HepG2 (cell line): ENCODE data around the gene STK24. TPM values are rescaled to one million over a fixed set of nuclear protein-coding genes. Genes with fewer than 3 reads are reported as not detected.
A peak's percentile ranks its signal among the peaks of the same experiment; 100 is the strongest.
"Not testable (repeated sequence)": the region's sequence is repeated elsewhere in the genome, so short reads cannot be mapped to it uniquely, and the experiment has no call there.

ENCODE experiments used
- DPF2 ChIP-seq: sonication (generic); formaldehyde crosslinking; IDR thresholded peaks from 2 replicates; pipeline ENCODE4 v1.4.0; 2020; ENCODE audit warnings: mild to moderate bottlenecking, low read depth, missing genetic modification reagents, borderline replicate concordance
- ETV6 ChIP-seq: sonication (generic); formaldehyde crosslinking; conservative IDR thresholded peaks from 2 replicates; pipeline ENCODE4 v1.4.0; 2020; ENCODE audit warnings: missing genetic modification reagents
- FOXO1 ChIP-seq: sonication (generic); formaldehyde crosslinking; IDR thresholded peaks from 2 replicates; pipeline ENCODE4 v1.4.0; 2020; ENCODE audit warnings: missing genetic modification reagents
- HBP1 ChIP-seq: IDR thresholded peaks from 2 replicates; pipeline ENCODE4 v1.6.1; 2016; ENCODE audit warnings: low read depth, control low read depth
- HDAC2 ChIP-seq: sonication (generic); formaldehyde crosslinking; IDR thresholded peaks from 2 replicates; pipeline ENCODE4 v1.4.0; 2020; ENCODE audit warnings: missing genetic modification reagents
- HNF4G ChIP-seq, 2 experiments: sonication (generic) in 1 of 2; formaldehyde crosslinking in 1 of 2; IDR thresholded peaks; 2 replicates each; pipeline versions ENCODE4 v1.4.0 to v1.6.1; 2011 to 2020; ENCODE audit warnings: borderline replicate concordance in 2 of 2, low read depth in 2 of 2, mild to moderate bottlenecking in 2 of 2, low read length in 1 of 2, missing genetic modification reagents in 1 of 2, moderate library complexity in 1 of 2
- SOX6 ChIP-seq, 2 experiments: fragments of 450-650 bp in 1 of 2; sonication (generic) in 1 of 2; formaldehyde crosslinking in 1 of 2; IDR thresholded peaks; 2 replicates each; pipeline versions ENCODE4 v1.4.0 to v1.6.1; 2017 to 2020; ENCODE audit warnings: antibody characterized with exemption in 1 of 2, mild to moderate bottlenecking in 1 of 2, missing genetic modification reagents in 1 of 2
- ZHX1 ChIP-seq: sonication (generic); formaldehyde crosslinking; IDR thresholded peaks from 2 replicates; pipeline ENCODE4 v1.8.1; 2022; ENCODE audit warnings: low read depth, mild to moderate bottlenecking, missing genetic modification reagents
- ZHX2 ChIP-seq, 2 experiments: sonication (generic) in 1 of 2; formaldehyde crosslinking in 1 of 2; IDR thresholded peaks; 2 replicates each; pipeline versions ENCODE4 v1.6.1 to v1.9.0; 2014 to 2022; ENCODE audit warnings: antibody characterized with exemption in 1 of 2, borderline replicate concordance in 1 of 2, inconsistent platforms in 1 of 2, low read depth in 1 of 2, missing genetic modification reagents in 1 of 2
- ZNF609 ChIP-seq: sonication (generic); formaldehyde crosslinking; IDR thresholded peaks from 2 replicates; pipeline ENCODE4 v1.4.0; 2020; ENCODE audit warnings: mild to moderate bottlenecking, missing genetic modification reagents, borderline replicate concordance
- polyA plus RNA-seq, 8 experiments: library from polyadenylated mRNA; depleted of rRNA in 3 of 8; stranded (reverse) in 7 of 8; unstranded in 1 of 8; fragments of >200 nt; fragmentation: Illumina TruSeq in 4 of 8; extraction: Trizol in 4 of 8; gene quantifications; 2 replicates each; pipeline versions ENCODE4 v1.2.1 to v1.2.3, GENCODE V29; 2011 to 2016; ENCODE audit warnings: low read depth in 4 of 8, missing spikeins in 1 of 8, mixed read lengths in 1 of 8; ENCODE audit not compliant: insufficient read depth in 1 of 8
- total RNA-seq, 5 experiments: library from RNA; depleted of rRNA; stranded (reverse); fragments of >200 nt; fragmentation: Illumina TruSeq; extraction: Trizol; gene quantifications; 2 replicates each; pipeline ENCODE4 v1.2.3, GENCODE V29; 2016; ENCODE audit warnings: low read depth in 1 of 5

Gene STK24
- total and polyA plus RNA-seq, 2 of the 13 experiments (the other 11 are each of a cell fraction or from before 2014, with no cell fraction given) = 51.3 to 73.0 TPM

DNA sequence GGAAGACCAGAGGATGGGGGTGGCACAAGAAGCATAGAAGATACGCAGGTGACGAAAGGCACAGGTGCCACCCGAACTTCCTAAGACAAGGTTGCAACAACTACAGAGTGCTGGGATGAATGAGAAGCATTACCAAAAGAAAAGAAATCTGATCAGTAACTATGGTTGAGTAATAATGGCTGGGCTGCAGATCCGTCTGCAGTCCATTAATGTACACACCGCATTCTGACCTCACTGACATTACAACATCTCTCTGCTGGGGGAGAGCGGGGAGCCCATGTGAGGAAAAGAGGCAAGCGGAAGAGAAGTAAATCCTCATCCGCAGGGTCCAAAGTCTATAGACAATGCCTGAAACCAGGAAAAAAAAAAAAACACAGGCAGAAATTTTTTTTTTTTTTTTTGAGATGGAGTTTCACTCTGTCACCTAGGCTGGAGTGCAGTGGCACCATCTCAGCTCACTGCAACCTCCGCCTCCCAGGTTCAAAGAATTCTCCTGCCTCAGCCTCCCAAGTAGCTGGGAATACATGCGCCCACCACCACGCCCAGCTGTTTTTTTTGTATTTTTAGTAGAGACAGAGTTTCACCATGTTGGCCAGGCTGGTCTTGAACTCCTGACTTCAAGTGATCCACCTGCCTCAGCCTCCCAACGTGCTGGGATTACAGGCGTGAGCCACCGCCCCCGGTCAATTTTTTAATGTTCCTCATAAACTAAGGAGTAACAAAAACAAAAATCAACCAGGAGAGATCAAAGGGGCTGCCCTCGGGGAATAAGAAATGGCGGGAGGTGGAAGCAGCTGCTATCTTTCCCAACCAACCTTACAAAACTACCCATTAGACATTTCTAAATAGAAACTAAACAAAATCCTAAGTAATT lies 7.2 kb downstream of the STK24 start (continued):
- TF ChIP-seq ZHX2 (IDR thresholded peaks at IDR 0.05; ENCODE audit: low read depth) = peak; percentile 78
- not testable (repeated sequence) for TF ChIP-seq ZHX2 (CRISPR knock-in tag; IDR thresholded peaks at IDR 0.05; ENCODE audit: borderline replicate concordance); SOX6 (IDR thresholded peaks at IDR 0.05)
- TF ChIP-seq ETV6 (CRISPR knock-in tag) = peak; percentile 82
- peak; percentile 84; the same call in 1 of the 2 replicates for TF ChIP-seq DPF2 (CRISPR knock-in tag)
- peak; percentile 97 for TF ChIP-seq SOX6 (CRISPR knock-in tag; IDR thresholded peaks at IDR 0.05)
- TF ChIP-seq HDAC2 = peak; percentile 95
- TF ChIP-seq HNF4G (IDR thresholded peaks at IDR 0.05; ENCODE audit: borderline replicate concordance, low read depth, low read length) = peak; percentile 91
- peak; percentile 90 for TF ChIP-seq HNF4G (CRISPR knock-in tag; IDR thresholded peaks at IDR 0.05; ENCODE audit: borderline replicate concordance, low read depth)
- TF ChIP-seq ZNF609 (CRISPR knock-in tag) = peak; percentile 75; the same call in 1 of the 2 replicates
- TF ChIP-seq HBP1 (CRISPR knock-in tag) = 0 out of 2 replicates have a peak, but pooled peaks have one; percentile 76
- peak; percentile 74; the same call in 1 of the 2 replicates for TF ChIP-seq ZHX1 (CRISPR knock-in tag)
- TF ChIP-seq FOXO1 (CRISPR knock-in tag) = peak; percentile 85
